ENCODE data around the gene CD36. TPM values are rescaled to one million over a fixed set of nuclear protein-coding genes. Genes with fewer than 3 reads are reported as not detected.

The CD36 gene
- total RNA-seq, 1 experiment from 2014 or later: 0.28 TPM

- Histone ChIP-seq H4K8ac (replicated peaks; ENCODE audit: insufficient read length, low read depth, low read length) (no peak overlapping the region), H3T11ph (ENCODE audit: low read length) (no peak overlapping the region), H3K79me2 (ENCODE audit: insufficient read depth, low read length) (no peaks in the 10 kb centered on the region), H2BK15ac (ENCODE audit: low read depth, low read length) (no peak overlapping the region), H3K56ac (ENCODE audit: insufficient read length, low read depth, low read length) (no peak overlapping the region), H3K9me3 (ENCODE audit: control insufficient read depth, low read depth, low read length) (no peaks in the 10 kb centered on the region), H2BK120ac (ENCODE audit: low read depth, low read length, poor library complexity, severe bottlenecking) (no peak overlapping the region), H4K91ac (ENCODE audit: insufficient read length, low read depth, low read length) (no peak overlapping the region), H3K4me1 (ENCODE audit: insufficient read depth, low read length) (no peaks in the 10 kb centered on the region), H2AK5ac (ENCODE audit: insufficient read length, low read length) (no peak overlapping the region), H4K5ac (ENCODE audit: insufficient read length, low read depth, low read length) (no peak overlapping the region), H2BK5ac (ENCODE audit: insufficient read length, low read length) (no peak overlapping the region), H3K79me1 (ENCODE audit: insufficient read depth, low read depth, low read length, poor library complexity, severe bottlenecking) (no peaks in the 10 kb centered on the region), H3K27me3 (ENCODE audit: insufficient read depth, low read length) (no peaks in the 10 kb centered on the region), H3K9ac (ENCODE audit: extremely low read depth, insufficient read length, low read length) (no peak overlapping the region), H3K23ac (ENCODE audit: insufficient read length, low read depth, low read length) (no peak overlapping the region), H3K4me2 (ENCODE audit: insufficient read depth, insufficient read length, low read length) (no peak overlapping the region), H2AFZ (ENCODE audit: low read length) (no peak overlapping the region), H3K14ac (ENCODE audit: insufficient read depth, low read length) (no peak overlapping the region), H3K18ac (ENCODE audit: insufficient read length, low read depth, low read length) (no peak overlapping the region), H2BK20ac (ENCODE audit: low read depth, low read length, poor library complexity, severe bottlenecking) (no peak overlapping the region), H3K23me2 (ENCODE audit: insufficient read length, low read depth, low read length, poor library complexity, severe bottlenecking) (no peaks in the 10 kb centered on the region), H3K4ac (ENCODE audit: low read depth, low read length) (no peak overlapping the region), H2BK12ac (ENCODE audit: insufficient read length, low read depth, low read length) (no peak overlapping the region), H3K27ac (ENCODE audit: insufficient read length, low read depth, low read length) (no peak overlapping the region), H4K20me1 (ENCODE audit: control insufficient read depth, insufficient read depth, insufficient read length) (no peaks in the 10 kb centered on the region)
- Mint-ChIP-seq H3K9me3 (no peaks in the 10 kb centered on the region), H3K27ac (no peak overlapping the region), H3K4me3 (no peak overlapping the region), H3K4me1 (no peaks in the 10 kb centered on the region), H3K27me3 (ENCODE audit: low read depth) (no peaks in the 10 kb centered on the region), H3K36me3 (ENCODE audit: insufficient read depth in 1 of 3, low read depth in 3 of 3) (no peaks in the 10 kb centered on the region)
- no peak for DNase-seq
- no peak for TF ChIP-seq CTCF (conservative IDR thresholded peaks at IDR 0.05)
- no CpG with 5 or more reads among the region's 1 CpG for WGBS (ENCODE audit: extremely low coverage, insufficient read length, low lambda C conversion rate)
Measured at GRCh38 chr7:80653244-80653643, 14.8 kb downstream of the CD36 start.

Data from H9 (cell line).